Keratinocyte (primary cell): Measurements from ENCODE around the gene MRPL34. TPM values are rescaled to one million over a fixed set of nuclear protein-coding genes. Genes with fewer than 3 reads are reported as not detected.

Experiments
- DNase-seq: peaks from one replicate; pipeline ENCODE4 v3.0.0-alpha.2; 2011; ENCODE audit warnings: low read depth, missing footprints, low spot score
- FAIRE-seq: peaks from 2 replicates; lab custom pipeline; 2011; peaks lifted over from hg19 to GRCh38; lab: Jason Lieb, UNC
- H2AFZ ChIP-seq: 2 replicates; pipeline ENCODE4 v1.6.0; 2012; ENCODE audit warnings: low read length, control low read depth, inconsistent platforms; ENCODE audit not compliant: control insufficient read depth
- H3K27ac ChIP-seq: 2 replicates; pipeline ENCODE4 v1.5.1; 2011; ENCODE audit warnings: low read length; ENCODE audit not compliant: control insufficient read depth, insufficient read depth
- H3K27me3 ChIP-seq: 3 replicates; pipeline ENCODE4 v1.6.0; 2011; ENCODE audit warnings: low read length; ENCODE audit not compliant: control insufficient read depth, insufficient read depth; ENCODE audit errors: extremely low read depth
- H3K36me3 ChIP-seq, 2 experiments: 2 replicates in 1 of 2; 3 replicates in 1 of 2; pipeline ENCODE4 v1.5.1; 2011; ENCODE audit warnings: low read length in 2 of 2, mild to moderate bottlenecking in 1 of 2; ENCODE audit not compliant: control insufficient read depth in 2 of 2, insufficient read depth in 2 of 2; ENCODE audit errors: extremely low read depth in 1 of 2
- H3K4me1 ChIP-seq: 3 replicates; pipeline ENCODE4 v1.5.1; 2011; ENCODE audit warnings: low read length; ENCODE audit not compliant: control insufficient read depth, insufficient read depth; ENCODE audit errors: extremely low read depth
- H3K4me2 ChIP-seq: 3 replicates; pipeline ENCODE4 v1.6.0; 2011; ENCODE audit warnings: low read depth, low read length; ENCODE audit not compliant: control insufficient read depth, insufficient read depth; ENCODE audit errors: extremely low read depth
- H3K4me3 ChIP-seq, 3 experiments: fragments of 200-600 bp in 1 of 3; sonication (generic) in 1 of 3; 2 replicates in 2 of 3; 3 replicates in 1 of 3; pipeline ENCODE4 v1.5.1; 2011 to 2016; ENCODE audit warnings: low read length in 3 of 3, mild to moderate bottlenecking in 3 of 3, control low read depth in 2 of 3, inconsistent platforms in 1 of 3, low read depth in 1 of 3, mixed read lengths in 1 of 3, mixed run types in 1 of 3, moderate library complexity in 1 of 3; ENCODE audit not compliant: control insufficient read depth in 2 of 3, insufficient read depth in 2 of 3; ENCODE audit errors: extremely low read depth in 1 of 3
- H3K79me2 ChIP-seq: 2 replicates; pipeline ENCODE4 v1.6.0; 2012; ENCODE audit warnings: low read length; ENCODE audit not compliant: control insufficient read depth, insufficient read depth
- H3K9ac ChIP-seq: 3 replicates; pipeline ENCODE4 v1.6.0; 2011; ENCODE audit warnings: low read length; ENCODE audit not compliant: control insufficient read depth, insufficient read depth; ENCODE audit errors: extremely low read depth
- H3K9me1 ChIP-seq: 3 replicates; pipeline ENCODE4 v1.6.0; 2011; ENCODE audit warnings: low read length; ENCODE audit not compliant: control insufficient read depth, insufficient read depth; ENCODE audit errors: extremely low read depth
- H3K9me3 ChIP-seq: 2 replicates; pipeline ENCODE4 v1.5.1; 2012; ENCODE audit warnings: low read depth, low read length; ENCODE audit not compliant: control insufficient read depth
- H4K20me1 ChIP-seq: 3 replicates; pipeline ENCODE4 v1.6.0; 2011; ENCODE audit warnings: low read length; ENCODE audit not compliant: control insufficient read depth, insufficient read depth; ENCODE audit errors: extremely low read depth
- CTCF ChIP-seq, 3 experiments: IDR thresholded peaks in 1 of 3; conservative IDR thresholded peaks in 1 of 3; optimal IDR thresholded peaks in 1 of 3; 2 replicates in 2 of 3; 3 replicates in 1 of 3; pipeline versions ENCODE3 to v1.5.1; 2011; ENCODE audit warnings: low read length in 3 of 3, mild to moderate bottlenecking in 3 of 3, moderate library complexity in 2 of 3, control low read depth in 1 of 3, inconsistent platforms in 1 of 3; ENCODE audit not compliant: insufficient read depth in 2 of 3; ENCODE audit errors: extremely low read depth in 1 of 3
- EZH2 ChIP-seq: IDR thresholded peaks from one replicate; pipeline ENCODE4 v1.6.1; 2012; ENCODE audit warnings: inconsistent platforms, mild to moderate bottlenecking, low read length, moderate library complexity
- dilution Hi-C: fragments of 300-500 bp; cut with MboI; formaldehyde crosslinking; loops from one replicate; pipeline ENCODE4 v1.7.0; 2020; ENCODE audit warnings: low sequenced_read_pairs; ENCODE audit not compliant: extremely low pct_ligation_motif_present
- polyA plus RNA-seq, 5 experiments: library from polyadenylated mRNA; depleted of rRNA in 3 of 5; stranded (reverse) in 3 of 5; stranded (forward) in 1 of 5; unstranded in 1 of 5; fragments of >200 nt; gene quantifications; 1 replicate in 1 of 5; 2 replicates in 3 of 5; 3 replicates in 1 of 5; pipeline versions ENCODE4 v1.2.1 to v1.2.3, GENCODE V29; 2011 to 2012; ENCODE audit warnings: missing spikeins in 2 of 5, low read depth in 1 of 5, low replicate concordance in 1 of 5

MRPL34 gene
- polyA plus RNA-seq, 1 donor (not counting 4 experiments of a cell fraction or from before 2014, with no cell fraction given) = 63.7 TPM

- no peak overlapping the region for H2AFZ ChIP-seq
- no peak for DNase-seq
- H3K79me2 ChIP-seq = no peaks in the 10 kb centered on the region
- dilution Hi-C loops = no loop called here
- no peaks in the 10 kb centered on the region for H3K9me3 ChIP-seq
- no peak overlapping the region for H3K9ac ChIP-seq
- H3K36me3 ChIP-seq = no peaks in the 10 kb centered on the region
- no peak overlapping the region for H3K27ac ChIP-seq
- FAIRE-seq = no peak
- TF ChIP-seq CTCF (optimal IDR thresholded peaks at IDR 0.05 in 1 of 3, IDR thresholded peaks at IDR 0.05 in 1 of 3, conservative IDR thresholded peaks at IDR 0.05 in 1 of 3; ENCODE audit: extremely low read depth in 1 of 3, insufficient read depth in 2 of 3, low read length in 3 of 3) (no peak), EZH2 (no peak)
- H4K20me1 ChIP-seq = no peaks in the 10 kb centered on the region
- no peaks in the 10 kb centered on the region for H3K9me1 ChIP-seq
- H3K27me3 ChIP-seq = no peaks in the 10 kb centered on the region
- no peak overlapping the region for H3K4me2 ChIP-seq
- no peak overlapping the region for H3K4me3 ChIP-seq
- peaks cover 6% of the 10 kb centered on the region for H3K4me1 ChIP-seq
Observed at GRCh38 chr19:17352608-17353280, 47.1 kb downstream of the MRPL34 start.

- TF ChIP-seq CTCF (optimal IDR thresholded peaks at IDR 0.05 in 1 of 3, IDR thresholded peaks at IDR 0.05 in 1 of 3, conservative IDR thresholded peaks at IDR 0.05 in 1 of 3; ENCODE audit: extremely low read depth in 1 of 3, insufficient read depth in 2 of 3, low read length in 3 of 3) (no peak), EZH2 (no peak)
- Histone ChIP-seq H3K4me1 (peaks cover 6% of the 10 kb centered on the region), H2AFZ (no peak overlapping the region), H4K20me1 (no peaks in the 10 kb centered on the region), H3K27me3 (no peaks in the 10 kb centered on the region), H3K27ac (no peak overlapping the region), H3K79me2 (no peaks in the 10 kb centered on the region), H3K4me2 (no peak overlapping the region), H3K9me3 (no peaks in the 10 kb centered on the region), H3K36me3 (no peaks in the 10 kb centered on the region), H3K4me3 (no peak overlapping the region), H3K9me1 (no peaks in the 10 kb centered on the region), H3K9ac (no peak overlapping the region)
- DNase-seq (no peak), FAIRE-seq (no peak)
- dilution Hi-C loops = no loop called here
Observed at GRCh38 chr19:17353386-17353785, 47.7 kb downstream of the MRPL34 start.

Other genes starting within 250 kb of the MRPL34 start
- 4.1 to 8.8 TPM (median 8.1 TPM) in 3 replicates for gene HAUS8, start 230.4 kb upstream of the MRPL34 start, polyA plus RNA-seq
- gene MYO9B, start 230.1 kb upstream of the MRPL34 start, polyA plus RNA-seq = 14.3 to 17.9 TPM (median 14.4 TPM) in 3 replicates
- gene USE1, start 90.5 kb upstream of the MRPL34 start, polyA plus RNA-seq = 18.0 to 24.1 TPM (median 20.7 TPM) in 3 replicates
- 2.1 to 6.6 TPM (median 2.2 TPM) in 3 replicates for gene OCEL1, start 79.6 kb upstream of the MRPL34 start, polyA plus RNA-seq
- gene NR2F6, start 60.0 kb upstream of the MRPL34 start, polyA plus RNA-seq = 12.3 to 20.2 TPM (median 12.9 TPM) in 3 replicates
- gene USHBP1, start 41.1 kb upstream of the MRPL34 start, polyA plus RNA-seq = not detected in 3 replicates
- gene BABAM1, start 38.4 kb upstream of the MRPL34 start, polyA plus RNA-seq = 83.1 to 92.8 TPM (median 83.1 TPM) in 3 replicates
- 0.30 to 0.41 TPM (median 0.39 TPM) in 3 replicates for gene ANKLE1, start 24.0 kb upstream of the MRPL34 start, polyA plus RNA-seq
- gene ABHD8, start 2.4 kb upstream of the MRPL34 start, polyA plus RNA-seq = 4.1 to 11.2 TPM (median 8.7 TPM) in 3 replicates
- 59.4 to 75.4 TPM (median 62.8 TPM) in 3 replicates for gene DDA1, start 3.7 kb downstream of the MRPL34 start, polyA plus RNA-seq
- gene ANO8, start 29.0 kb downstream of the MRPL34 start, polyA plus RNA-seq = 1.1 to 2.7 TPM (median 1.6 TPM) in 3 replicates
- gene GTPBP3, start 31.7 kb downstream of the MRPL34 start, polyA plus RNA-seq = 7.2 to 9.3 TPM (median 8.9 TPM) in 3 replicates
- gene PLVAP, start 71.5 kb downstream of the MRPL34 start, polyA plus RNA-seq = not detected in 3 replicates
- not detected in 3 replicates for gene CCDC194, start 88.3 kb downstream of the MRPL34 start, polyA plus RNA-seq
- gene BST2, start 99.8 kb downstream of the MRPL34 start, polyA plus RNA-seq = 4.0 to 8.4 TPM (median 4.4 TPM) in 3 replicates
- 23.3 to 36.6 TPM (median 33.0 TPM) in 3 replicates for gene MVB12A, start 114.2 kb downstream of the MRPL34 start, polyA plus RNA-seq
- 0.04 to 0.08 TPM (median 0.06 TPM) in 3 replicates for gene TMEM221, start 142.8 kb downstream of the MRPL34 start, polyA plus RNA-seq
- gene NXNL1, start 155.1 kb downstream of the MRPL34 start, polyA plus RNA-seq = not detected in 3 replicates
- gene SLC27A1, start 164.7 kb downstream of the MRPL34 start, polyA plus RNA-seq = 8.4 to 12.6 TPM (median 11.7 TPM) in 3 replicates
- gene PGLS, start 205.8 kb downstream of the MRPL34 start, polyA plus RNA-seq = 30.2 to 71.5 TPM (median 33.8 TPM) in 3 replicates
- gene COLGALT1, start 249.8 kb downstream of the MRPL34 start, polyA plus RNA-seq = 89.4 to 126 TPM (median 90.9 TPM) in 3 replicates